ENCODE results near the gene LMF1. TPM values are rescaled to one million over a fixed set of nuclear protein-coding genes. Genes with fewer than 3 reads are reported as not detected.
"Not testable (repeated sequence)": the region's sequence is repeated elsewhere in the genome, so short reads cannot be mapped to it uniquely, and the experiment has no call there.

Gene LMF1
- total RNA-seq, 1 donor from 2014 or later: 26.9 TPM

DNA sequence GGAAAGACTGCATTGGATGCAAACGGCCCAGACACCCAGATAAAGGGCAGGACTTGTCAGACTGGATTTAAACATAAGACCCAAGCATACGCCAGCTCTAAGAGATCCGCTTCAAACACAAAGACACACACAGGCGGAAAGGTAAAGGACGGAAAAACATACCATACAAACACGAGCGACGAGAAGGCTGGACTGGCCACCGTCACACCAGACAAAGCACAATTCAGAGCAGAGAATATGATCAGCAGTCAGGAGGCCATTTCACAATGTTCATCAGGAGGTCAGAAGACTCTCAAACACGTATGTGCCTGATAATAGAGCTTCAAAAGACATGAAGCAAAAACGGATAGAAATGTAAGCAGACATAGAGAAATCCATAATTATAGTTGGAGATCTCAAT is 85.4 kb downstream of the LMF1 start:
- no peak overlapping the region for H3K4me3 ChIP-seq
- H3K36me3 ChIP-seq: peaks cover 20 to 21% of the 10 kb centered on the region in 2 donors
- peaks cover 12 to 22% of the 10 kb centered on the region in 2 donors for H3K9me3 ChIP-seq
- H3K27ac ChIP-seq: no peak overlapping the region
- TF ChIP-seq, protein P1, sequence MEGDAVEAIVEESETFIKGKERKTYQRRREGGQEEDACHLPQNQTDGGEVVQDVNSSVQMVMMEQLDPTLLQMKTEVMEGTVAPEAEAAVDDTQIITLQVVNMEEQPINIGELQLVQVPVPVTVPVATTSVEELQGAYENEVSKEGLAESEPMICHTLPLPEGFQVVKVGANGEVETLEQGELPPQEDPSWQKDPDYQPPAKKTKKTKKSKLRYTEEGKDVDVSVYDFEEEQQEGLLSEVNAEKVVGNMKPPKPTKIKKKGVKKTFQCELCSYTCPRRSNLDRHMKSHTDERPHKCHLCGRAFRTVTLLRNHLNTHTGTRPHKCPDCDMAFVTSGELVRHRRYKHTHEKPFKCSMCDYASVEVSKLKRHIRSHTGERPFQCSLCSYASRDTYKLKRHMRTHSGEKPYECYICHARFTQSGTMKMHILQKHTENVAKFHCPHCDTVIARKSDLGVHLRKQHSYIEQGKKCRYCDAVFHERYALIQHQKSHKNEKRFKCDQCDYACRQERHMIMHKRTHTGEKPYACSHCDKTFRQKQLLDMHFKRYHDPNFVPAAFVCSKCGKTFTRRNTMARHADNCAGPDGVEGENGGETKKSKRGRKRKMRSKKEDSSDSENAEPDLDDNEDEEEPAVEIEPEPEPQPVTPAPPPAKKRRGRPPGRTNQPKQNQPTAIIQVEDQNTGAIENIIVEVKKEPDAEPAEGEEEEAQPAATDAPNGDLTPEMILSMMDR (IDR thresholded peaks at IDR 0.05): no peak
- H3K27me3 ChIP-seq: no peaks in the 10 kb centered on the region
- intact Hi-C loops (cut with DNase I): no loop called here
- no peaks in the 10 kb centered on the region for H3K4me1 ChIP-seq
- no peak for DNase-seq (ENCODE audit: low spot score in 2 of 2)

DNA sequence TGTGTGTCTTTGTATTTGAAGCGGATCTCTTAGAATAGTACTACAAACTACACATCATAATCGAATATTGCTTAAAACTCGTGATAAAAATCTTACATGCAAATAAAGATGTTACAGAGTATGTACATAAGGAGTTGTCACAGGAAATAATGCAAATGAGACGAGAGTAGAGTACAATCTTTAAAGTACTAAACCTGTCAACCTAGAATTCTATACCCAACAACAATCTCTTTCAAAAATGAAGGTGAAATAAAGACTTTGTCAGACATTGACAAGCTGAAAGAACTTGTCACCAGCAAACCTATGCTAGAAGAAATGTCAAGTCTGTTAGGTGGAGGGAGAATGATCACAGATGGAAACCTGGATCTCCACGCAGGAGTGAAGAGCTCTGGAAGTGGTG is 86.6 kb downstream of the LMF1 start:
- Histone ChIP-seq H3K27ac (no peak overlapping the region), H3K36me3 (peaks cover 17 to 18% of the 10 kb centered on the region in 2 donors), H3K9me3 (peaks cover 12 to 22% of the 10 kb centered on the region in 2 donors), H3K4me1 (no peaks in the 10 kb centered on the region), H3K27me3 (no peaks in the 10 kb centered on the region), H3K4me3 (no peak overlapping the region)
- no peak for DNase-seq (ENCODE audit: low spot score in 2 of 2)
- TF ChIP-seq, protein P1 (IDR thresholded peaks at IDR 0.05): no peak
- intact Hi-C loops (cut with DNase I): no loop called here

DNA sequence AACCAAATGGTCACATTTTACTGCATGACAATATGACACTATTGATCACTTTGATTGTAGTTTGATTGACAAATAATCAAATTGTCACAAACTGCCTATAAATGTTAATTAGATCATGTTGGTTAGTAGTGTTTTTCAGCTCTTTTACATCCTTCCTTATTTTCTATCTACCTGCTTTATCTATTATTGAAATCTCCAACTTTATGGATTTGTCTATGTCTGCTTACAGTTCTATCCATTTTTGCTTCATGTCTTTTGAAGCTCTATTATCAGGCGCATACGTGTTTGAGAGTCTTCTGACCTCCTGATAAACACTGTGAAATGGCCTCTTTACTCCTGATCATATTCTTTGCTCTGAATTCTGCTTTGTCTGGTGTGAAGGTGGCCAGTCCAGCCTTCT is 87.0 kb downstream of the LMF1 start:
- no peaks in the 10 kb centered on the region for H3K27me3 ChIP-seq
- H3K36me3 ChIP-seq: peaks cover 12 to 18% of the 10 kb centered on the region in 2 donors
- intact Hi-C loops (cut with DNase I): no loop called here

DNA sequence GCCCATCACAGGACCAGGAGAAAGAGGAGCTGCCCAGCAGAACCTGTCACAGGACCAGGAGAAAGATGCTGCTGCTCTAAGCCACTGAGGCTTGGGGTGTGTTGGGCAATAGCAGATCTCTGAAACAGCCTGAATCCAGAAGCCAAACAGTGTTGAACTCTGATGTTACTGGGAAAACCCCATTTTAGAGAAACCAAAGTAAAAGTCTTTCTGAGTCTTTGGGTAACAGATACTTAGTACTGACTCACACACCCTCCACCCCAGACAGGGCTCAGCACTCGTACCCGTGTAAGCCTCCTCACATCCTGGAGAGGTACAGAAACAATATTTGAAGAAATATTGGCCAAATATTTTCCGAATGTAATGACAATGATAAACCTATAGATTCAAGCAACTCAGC is 87.4 kb downstream of the LMF1 start:
- TF ChIP-seq, protein P1 (IDR thresholded peaks at IDR 0.05): no peak
- no peak overlapping the region for H3K4me3 ChIP-seq

More for the DNA sequence above, 87.0 kb downstream of the LMF1 start:
- Histone ChIP-seq H3K27ac (no peak overlapping the region), H3K4me3 (no peak overlapping the region), H3K4me1 (no peaks in the 10 kb centered on the region), H3K9me3 (peaks cover 12 to 22% of the 10 kb centered on the region in 2 donors)
- TF ChIP-seq, protein P1 (IDR thresholded peaks at IDR 0.05): no peak
- DNase-seq (ENCODE audit: low spot score in 2 of 2): no peak

DNA sequence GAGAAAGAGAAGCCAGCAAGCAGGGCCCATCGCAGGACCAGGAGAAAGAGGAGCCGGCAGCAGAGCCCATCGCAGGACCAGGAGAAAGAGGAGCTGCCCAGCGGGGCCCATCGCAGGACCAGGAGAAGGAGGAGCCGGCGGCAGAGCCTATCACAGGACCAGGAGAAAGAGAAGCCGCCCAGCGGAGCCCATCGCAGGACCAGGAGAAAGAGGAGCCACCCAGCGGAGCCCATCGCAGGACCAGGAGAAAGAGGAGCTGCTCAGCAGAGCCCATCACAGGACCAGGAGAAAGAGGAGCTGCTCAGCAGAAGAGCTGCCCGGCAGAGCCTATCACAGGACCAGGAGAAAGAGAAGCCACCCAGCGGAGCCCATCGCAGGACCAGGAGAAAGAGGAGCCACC is 88.1 kb downstream of the LMF1 start:
- Histone ChIP-seq H3K36me3 (peaks cover 10 to 18% of the 10 kb centered on the region in 2 donors), H3K9me3 (peaks cover 12 to 22% of the 10 kb centered on the region in 2 donors)
- H3K4me1 ChIP-seq; DNase-seq (ENCODE audit: low spot score in 2 of 2); intact Hi-C loops (cut with DNase I); H3K4me3 ChIP-seq; H3K27ac ChIP-seq; H3K27me3 ChIP-seq: not testable (repeated sequence)

More for the DNA sequence above, 87.4 kb downstream of the LMF1 start:
- peaks cover 12 to 18% of the 10 kb centered on the region in 2 donors for H3K36me3 ChIP-seq
- peaks cover 12 to 22% of the 10 kb centered on the region in 2 donors for H3K9me3 ChIP-seq
- no peak overlapping the region for H3K27ac ChIP-seq
- no peaks in the 10 kb centered on the region for H3K27me3 ChIP-seq
- no peaks in the 10 kb centered on the region for H3K4me1 ChIP-seq
- DNase-seq (ENCODE audit: low spot score in 2 of 2): no peak
- intact Hi-C loops (cut with DNase I): no loop called here

DNA sequence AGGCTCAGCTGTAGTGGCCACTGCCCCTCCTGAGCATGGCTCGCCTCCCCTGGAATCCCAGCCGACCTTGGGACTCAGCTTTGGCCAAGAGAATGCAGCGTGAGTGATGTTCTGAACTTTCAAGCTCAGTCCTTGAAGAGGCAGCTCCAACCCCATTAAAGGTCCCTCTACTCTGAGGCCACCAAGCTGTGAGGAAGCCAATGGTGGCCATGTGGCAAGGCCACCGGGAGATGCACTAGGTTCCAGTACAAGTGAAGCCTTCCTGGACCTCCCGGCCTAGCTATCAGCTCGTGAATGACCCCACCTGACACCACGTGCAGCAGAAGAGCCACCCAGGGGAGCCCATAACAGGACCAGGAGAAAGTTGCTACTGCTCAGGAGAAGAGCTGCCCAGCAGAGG is 88.5 kb downstream of the LMF1 start:
- intact Hi-C loops (cut with DNase I): no loop called here
- peaks cover 6 to 21% of the 10 kb centered on the region in 2 donors for H3K36me3 ChIP-seq

More for the DNA sequence above, 88.5 kb downstream of the LMF1 start:
- Histone ChIP-seq H3K9me3 (peaks cover 12 to 22% of the 10 kb centered on the region in 2 donors), H3K27ac (no peak overlapping the region), H3K4me1 (no peaks in the 10 kb centered on the region), H3K27me3 (no peaks in the 10 kb centered on the region), H3K4me3 (no peak overlapping the region)
- TF ChIP-seq, protein P1 (IDR thresholded peaks at IDR 0.05): no peak
- no peak for DNase-seq (ENCODE audit: low spot score in 2 of 2)

Measured in ascending aorta (tissue), 2 donors.